ENCODE results near the gene FAM83E.
"Not testable (repeated sequence)": the region's sequence is repeated elsewhere in the genome, so short reads cannot be mapped to it uniquely, and the experiment has no call there.

The FAM83E gene

GRCh38 chr19:48608798-48609263 is 6.0 kb downstream of the FAM83E start:
- peak; percentile 54 for DNase-seq

- no peak for DNase-seq
Measured at GRCh38 chr19:48607359-48607755, 7.5 kb downstream of the FAM83E start.

GRCh38 chr19:48606463-48607358 is 8.2 kb downstream of the FAM83E start, which contains the start of gene SPACA4:
Gene SPACA4 (plus strand): TSS chr19:48606742. CDS start chr19:48606979, 237 bp downstream.
- DNase-seq: no peak

GRCh38 chr19:48603850-48604249 is 11.0 kb downstream of the FAM83E start:
- no peak for DNase-seq

- DNase-seq: no peak
Measured at GRCh38 chr19:48603449-48603848, 11.4 kb downstream of the FAM83E start.

GRCh38 chr19:48603001-48603400 is 11.9 kb downstream of the FAM83E start:
- DNase-seq: no peak

- no peak for DNase-seq
Measured at GRCh38 chr19:48600679-48601417, 14.0 kb downstream of the FAM83E start.

GRCh38 chr19:48598996-48599700 is 15.7 kb downstream of the FAM83E start:
- no peak for DNase-seq

GRCh38 chr19:48596679-48597465 is 18.0 kb downstream of the FAM83E start:
- DNase-seq: peak; percentile 27

- DNase-seq: no peak
Measured at GRCh38 chr19:48596237-48596636, 18.6 kb downstream of the FAM83E start.

- no peak for DNase-seq
Measured at GRCh38 chr19:48595833-48596232, 19.0 kb downstream of the FAM83E start.

- DNase-seq: no peak
Measured at GRCh38 chr19:48595171-48595570, 19.7 kb downstream of the FAM83E start.

- DNase-seq: no peak
Measured at GRCh38 chr19:48591021-48591420, 23.9 kb downstream of the FAM83E start.

GRCh38 chr19:48588670-48589401 is 26.0 kb downstream of the FAM83E start:
- DNase-seq: peak; percentile 92

- no peak for DNase-seq
Measured at GRCh38 chr19:48587387-48587786, 27.5 kb downstream of the FAM83E start.

GRCh38 chr19:48582168-48582567 is 32.7 kb downstream of the FAM83E start:
- DNase-seq: no peak

- no peak for DNase-seq
Measured at GRCh38 chr19:48578891-48579290, 36.0 kb downstream of the FAM83E start.

GRCh38 chr19:48577908-48578307 is 37.0 kb downstream of the FAM83E start:
- DNase-seq: not testable (repeated sequence)

GRCh38 chr19:48575931-48576622 is 38.8 kb downstream of the FAM83E start:
- no peak for DNase-seq

GRCh38 chr19:48573163-48573505 is 41.7 kb downstream of the FAM83E start:
- no peak for DNase-seq

All from stimulated activated CD4-positive, alpha-beta T cell treated with anti-CD3 and anti-CD28 coated beads, Interleukin-15, amount 100 ng/mL, for 24 hours (primary cell).